ENCODE results near the gene BAHD1. TPM values are rescaled to one million over a fixed set of nuclear protein-coding genes. Genes with fewer than 3 reads are reported as not detected.
A peak's percentile ranks its signal among the peaks of the same experiment; 100 is the strongest.
"Not testable (repeated sequence)": the region's sequence is repeated elsewhere in the genome, so short reads cannot be mapped to it uniquely, and the experiment has no call there.

Gene BAHD1
- total RNA-seq, 1 donor from 2014 or later: 5.8 TPM

DNA sequence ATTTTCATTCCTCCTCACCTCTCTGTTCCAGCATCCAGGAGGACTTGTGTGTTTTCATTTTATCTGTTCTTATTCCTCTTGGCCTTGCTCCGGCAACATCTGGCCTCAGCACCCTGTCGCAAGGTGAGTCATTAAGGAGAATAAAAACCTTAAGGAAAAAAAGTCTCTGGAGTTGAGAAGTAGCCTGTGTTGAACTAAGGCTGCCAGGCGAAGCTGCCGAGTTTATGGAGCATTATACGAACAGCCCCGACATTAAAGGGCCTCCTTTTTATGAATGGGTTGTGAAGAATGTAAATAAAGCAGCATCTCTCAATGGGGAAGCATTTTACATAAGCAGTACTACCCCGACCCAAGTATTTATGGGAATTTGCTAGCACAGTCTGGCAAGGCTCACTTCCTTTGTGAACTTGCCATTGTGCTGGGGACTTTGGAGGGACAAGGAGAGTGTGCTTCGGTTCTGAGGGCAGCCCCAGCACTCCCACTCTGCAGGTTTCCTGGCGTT, 4.7 kb downstream of the BAHD1 start:
- DNase-seq (ENCODE audit: low spot score): peak; percentile 26

DNA sequence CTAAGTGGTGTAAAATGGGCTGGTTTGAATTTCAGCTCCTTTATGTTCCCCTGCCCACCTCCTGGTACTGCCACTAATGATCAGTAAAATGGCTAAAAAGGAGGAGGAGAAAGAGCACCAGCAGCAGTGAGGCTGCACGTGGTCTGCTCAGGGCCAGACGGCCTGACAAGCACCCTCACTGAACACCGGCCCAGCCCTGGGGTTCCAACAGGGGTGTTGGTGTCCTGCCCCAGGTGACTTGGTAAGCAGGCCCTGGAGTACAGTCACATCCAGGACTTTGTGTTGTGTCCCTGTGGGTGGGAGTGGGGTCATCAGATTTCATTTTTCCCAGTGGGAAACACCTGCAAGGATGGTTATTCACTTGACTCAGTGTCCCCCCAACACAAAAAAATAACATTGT, 5.4 kb downstream of the BAHD1 start:
- no peak for DNase-seq (ENCODE audit: low spot score)

DNA sequence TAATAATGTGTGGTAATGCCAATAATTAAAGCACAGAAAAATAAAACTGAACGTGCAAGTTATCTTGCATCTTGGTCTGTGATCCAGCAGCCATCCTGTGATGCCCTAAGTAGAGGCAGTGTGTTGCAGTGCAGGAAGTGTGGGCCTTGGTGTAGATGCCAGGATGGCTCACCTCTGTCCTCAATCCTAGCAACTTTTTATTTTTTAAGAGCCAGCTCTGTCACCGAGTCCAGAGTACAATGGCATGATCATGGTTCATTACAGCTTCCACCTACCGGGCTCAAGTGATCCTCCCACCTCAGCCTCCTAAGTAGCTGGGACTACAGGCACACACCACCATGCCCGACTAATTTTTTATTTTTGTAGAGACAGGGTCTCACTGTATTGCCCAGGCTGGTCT, 7.6 kb downstream of the BAHD1 start:
- no peak for DNase-seq (ENCODE audit: low spot score)

DNA sequence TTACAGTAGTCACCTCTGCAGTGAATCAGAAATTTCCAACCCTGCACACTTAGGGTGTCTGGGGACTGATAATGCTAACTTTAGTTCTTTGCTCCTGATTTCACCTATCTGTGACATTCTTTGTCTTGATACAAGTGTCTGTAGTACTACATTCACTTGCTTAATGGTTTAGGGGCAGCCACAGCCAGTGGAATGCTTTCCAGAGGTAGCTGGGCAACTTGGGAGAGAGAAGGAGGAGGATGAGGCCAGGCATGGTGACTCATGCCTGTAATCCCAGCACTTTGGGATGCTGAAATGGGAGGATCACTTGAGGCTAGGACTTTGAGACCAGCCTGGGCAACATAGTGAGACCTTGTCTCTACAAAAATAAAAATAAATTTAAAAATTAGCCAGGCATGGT, 8.5 kb downstream of the BAHD1 start:
- no peak for DNase-seq (ENCODE audit: low spot score)

DNA sequence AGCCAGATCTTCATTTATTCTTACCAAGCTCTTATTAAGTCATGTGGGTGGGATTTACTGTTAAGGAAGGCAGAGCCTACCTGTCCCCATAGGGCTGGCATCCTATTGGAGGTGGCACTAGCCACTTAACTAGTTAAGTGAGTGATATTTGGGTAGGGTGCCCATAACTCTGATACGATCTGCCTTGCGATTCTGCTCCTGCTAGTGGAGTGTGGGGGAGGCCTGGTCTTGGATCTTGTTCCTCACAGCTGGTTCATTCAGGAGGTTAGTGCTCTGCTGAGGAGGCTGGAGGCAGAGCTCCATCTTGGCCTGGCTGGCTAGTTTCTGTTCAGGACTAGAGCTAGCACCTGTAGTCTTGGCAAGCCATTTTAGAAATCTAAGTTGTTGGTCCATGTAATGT, 9.3 kb downstream of the BAHD1 start:
- DNase-seq (ENCODE audit: low spot score): no peak

DNA sequence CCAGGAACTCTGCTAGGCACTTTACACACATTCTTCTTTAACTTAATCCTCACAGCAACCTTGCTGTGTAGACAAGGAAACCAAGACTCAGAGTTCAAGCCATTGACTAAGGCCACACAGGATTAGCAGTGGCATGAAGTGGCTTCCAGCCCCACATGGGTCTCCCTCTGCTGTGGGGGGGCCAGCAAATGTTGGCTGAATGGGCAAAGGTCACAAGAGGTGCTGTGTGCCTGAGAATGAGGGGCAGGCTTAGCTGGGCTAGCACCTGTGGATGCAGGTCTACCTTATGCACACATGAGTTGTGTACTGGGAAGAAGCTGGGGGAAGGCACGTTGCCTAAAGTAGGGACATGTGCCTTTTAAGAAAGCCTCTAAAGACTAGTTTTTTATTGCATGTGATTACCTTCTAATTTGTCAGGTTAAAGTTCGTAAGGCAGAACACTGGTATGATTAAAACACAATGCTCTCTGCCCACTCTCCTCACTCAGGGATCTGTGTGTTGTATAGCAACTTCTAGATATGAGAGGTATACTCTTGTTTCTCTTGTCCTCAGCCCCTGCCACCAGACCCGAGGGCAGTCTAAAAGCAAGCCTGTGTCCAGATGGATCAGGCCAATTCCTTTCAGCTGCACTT, 10.9 kb downstream of the BAHD1 start:
- DNase-seq (ENCODE audit: low spot score): no peak

DNA sequence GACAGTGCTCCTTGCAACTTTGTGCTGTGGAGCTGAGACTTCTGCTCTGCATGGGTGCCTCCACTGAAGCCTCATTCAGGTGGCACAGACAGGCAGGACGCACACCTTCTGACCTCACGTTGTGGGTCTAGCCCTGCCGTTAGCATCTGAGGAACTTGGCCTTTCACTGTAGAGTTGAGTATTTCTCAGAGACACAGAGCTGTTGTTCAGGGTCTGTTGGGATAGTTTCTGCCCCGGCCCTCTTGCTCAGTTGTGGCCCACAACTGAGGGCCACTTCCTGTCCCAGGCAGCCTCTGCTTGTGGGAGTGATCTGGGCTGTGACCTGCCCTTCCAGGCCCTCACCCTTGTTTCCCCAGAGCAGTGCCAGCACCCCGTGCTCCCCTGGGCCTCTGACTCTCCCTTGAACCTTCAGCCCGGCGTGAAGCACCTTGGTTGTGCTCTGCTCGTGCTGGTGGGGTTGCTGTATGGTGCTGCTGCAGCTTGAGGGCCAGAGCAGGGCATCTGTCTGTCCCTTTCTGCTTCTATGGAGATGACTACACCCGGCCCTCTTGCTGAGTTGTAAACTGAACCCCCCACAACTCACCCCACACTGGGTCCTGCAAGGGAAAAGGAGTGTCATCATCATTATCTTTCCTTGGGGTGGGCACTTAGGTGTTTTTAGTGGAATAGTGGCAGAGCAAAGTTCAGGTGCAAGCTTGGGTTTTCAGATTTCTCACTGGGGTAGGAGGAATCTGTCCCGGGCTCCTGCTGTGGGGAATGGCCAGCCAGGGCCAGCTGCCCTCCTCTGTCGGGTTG, 11.7 kb downstream of the BAHD1 start:
- DNase-seq (ENCODE audit: low spot score): no peak

DNA sequence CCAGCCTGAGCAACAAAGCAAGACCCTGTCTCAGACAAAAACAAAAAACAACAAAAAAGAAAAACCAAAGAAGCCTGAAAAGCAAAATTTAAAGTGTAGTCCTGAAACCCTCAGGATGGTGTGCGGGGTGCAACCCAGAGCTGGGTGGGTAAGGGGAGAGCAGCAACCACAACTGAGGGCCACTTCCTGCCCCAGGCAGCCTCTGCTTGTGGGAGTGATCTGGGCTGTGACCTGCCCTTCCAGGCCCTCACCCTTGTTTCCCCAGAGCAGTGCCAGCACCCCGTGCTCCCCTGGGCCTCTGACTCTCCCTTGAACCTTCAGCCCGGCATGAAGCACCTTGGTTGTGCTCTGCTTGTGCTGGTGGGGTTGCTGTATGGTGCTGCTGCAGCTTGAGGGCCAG, 13.2 kb downstream of the BAHD1 start:
- not testable (repeated sequence) for DNase-seq (ENCODE audit: low spot score)

DNA sequence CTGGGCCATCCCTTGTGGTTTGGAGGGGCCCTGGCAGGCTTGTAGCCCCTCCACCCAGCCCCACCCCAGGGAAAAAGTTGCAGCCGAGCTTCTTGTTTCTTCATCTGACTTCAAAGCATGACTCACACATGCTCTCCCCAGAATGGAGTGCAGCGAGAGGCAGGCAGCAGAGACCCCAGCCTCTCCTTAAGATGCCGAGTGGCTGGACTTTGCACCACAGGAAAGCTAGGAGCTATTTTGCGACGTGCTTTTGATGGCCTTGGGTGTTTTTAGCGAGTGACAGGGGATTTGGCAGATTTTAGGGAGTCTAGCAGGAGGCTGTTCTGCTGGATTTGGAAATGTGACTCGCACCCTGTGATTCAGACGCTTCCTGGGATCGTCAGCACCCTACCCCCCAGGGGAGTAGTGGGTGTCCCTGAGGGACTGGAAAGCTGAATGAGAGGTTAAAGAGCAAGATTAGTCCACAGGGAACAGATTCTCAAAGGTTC, 14.2 kb downstream of the BAHD1 start:
- DNase-seq (ENCODE audit: low spot score): peak; percentile 25

DNA sequence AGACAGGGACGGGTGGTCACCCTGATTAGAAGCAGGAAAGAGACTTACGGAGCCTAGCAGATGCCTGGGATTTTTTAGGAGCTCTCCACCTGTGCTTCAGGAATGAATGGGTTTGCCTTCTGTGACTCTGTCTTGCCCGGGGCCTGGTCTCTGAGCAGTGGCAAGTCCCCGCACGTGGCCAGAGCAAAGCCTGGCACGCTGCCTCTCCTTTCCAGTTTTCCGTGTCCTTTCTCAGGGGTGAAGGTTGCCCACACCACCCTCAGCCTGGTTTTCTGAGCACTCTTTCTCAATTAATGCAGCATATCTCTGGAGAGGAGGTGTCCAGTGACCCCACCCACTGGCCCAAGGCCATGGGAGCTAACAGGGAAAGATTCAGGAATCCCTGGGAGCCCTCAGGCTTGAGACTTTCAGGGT, 15.6 kb downstream of the BAHD1 start:
- no peak for DNase-seq (ENCODE audit: low spot score)

DNA sequence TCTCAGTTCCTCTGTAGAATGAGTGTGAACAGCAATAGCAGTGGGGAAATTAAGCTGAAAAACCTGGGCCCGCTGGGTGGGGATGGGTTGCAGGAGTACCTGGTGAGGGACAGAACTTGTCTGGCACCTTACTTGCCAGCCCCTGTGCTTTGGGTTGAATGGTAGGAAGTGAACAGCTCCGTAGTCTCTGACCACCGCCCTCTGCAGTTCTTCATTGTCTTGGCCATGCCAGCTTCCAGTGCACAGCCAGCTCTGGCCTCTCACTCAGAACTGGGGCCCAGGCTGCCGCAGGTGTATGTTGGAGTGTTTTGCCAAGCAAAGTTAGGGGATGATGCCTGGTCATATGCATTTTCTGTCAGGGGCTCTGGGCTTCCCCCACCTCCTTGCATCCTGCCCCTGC, 16.0 kb downstream of the BAHD1 start:
- no peak for DNase-seq (ENCODE audit: low spot score)

DNA sequence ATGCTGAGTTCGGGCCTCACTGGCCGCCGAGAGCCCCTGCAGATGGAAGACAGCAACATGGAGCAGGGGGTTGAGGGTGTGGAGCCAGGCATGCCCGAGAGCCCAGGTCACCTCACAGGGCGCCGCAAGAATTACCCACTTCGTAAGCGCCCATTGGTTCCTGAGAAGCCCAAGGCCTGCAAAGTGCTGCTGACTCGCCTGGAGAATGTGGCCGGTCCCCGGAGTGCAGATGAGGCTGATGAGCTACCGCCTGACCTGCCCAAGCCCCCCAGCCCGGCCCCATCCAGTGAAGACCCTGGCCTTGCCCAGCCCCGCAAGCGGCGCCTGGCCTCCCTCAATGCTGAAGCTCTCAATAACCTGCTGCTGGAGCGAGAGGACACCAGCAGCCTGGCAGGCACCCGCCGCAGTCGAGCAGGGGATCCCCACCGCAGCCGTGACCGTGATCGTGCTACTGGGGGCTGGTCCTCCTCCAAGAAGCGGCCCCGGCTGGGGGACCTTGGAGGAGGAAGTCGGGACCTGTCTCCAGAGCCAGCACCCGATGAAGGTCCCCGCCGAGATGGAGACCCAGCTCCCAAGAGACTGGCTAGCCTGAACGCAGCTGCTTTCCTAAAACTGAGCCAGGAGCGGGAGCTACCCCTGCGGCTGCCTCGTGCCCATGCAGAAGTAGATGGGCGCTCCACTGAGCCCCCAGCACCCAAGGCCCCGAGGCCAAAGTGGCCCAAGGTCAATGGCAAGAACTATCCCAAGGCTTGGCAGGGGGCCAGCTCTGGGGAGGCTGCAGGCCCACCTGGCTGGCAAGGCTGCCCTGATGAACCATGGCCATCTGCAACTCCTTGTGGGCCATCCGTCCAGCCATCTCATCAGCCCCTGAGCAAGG, 18.0 kb downstream of the BAHD1 start:
- DNase-seq (ENCODE audit: low spot score): no peak

DNA sequence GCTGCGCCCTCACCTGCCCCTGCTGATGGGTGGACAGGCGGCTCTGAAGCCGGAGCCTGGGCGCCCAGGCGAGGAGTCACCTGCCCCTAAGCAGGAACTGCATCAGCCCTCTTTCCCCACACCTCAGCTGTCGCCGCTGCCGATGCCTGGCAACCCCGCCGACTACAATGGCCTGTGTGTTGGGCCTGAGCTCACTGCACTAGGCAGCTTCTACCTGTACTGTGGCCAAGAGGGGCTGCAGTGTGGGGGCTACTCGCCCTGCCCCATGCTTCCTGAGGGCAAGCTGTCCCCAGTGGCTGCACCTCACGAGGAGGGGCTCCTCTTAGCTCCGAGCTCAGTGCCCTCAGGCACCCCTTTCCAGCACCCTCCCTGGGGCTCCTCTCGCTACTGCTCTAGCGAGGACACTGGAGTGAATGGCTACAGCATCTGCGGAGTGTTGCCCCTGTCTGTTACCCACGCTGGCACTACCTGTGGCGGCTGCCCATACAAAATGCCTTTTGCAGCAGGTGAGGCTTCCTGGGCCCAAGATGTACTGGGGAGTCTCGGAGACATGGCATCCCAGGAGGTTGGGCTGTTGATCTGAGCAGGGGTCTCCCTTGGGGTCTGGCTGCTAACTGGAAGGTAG, 18.8 kb downstream of the BAHD1 start:
- no peak for DNase-seq (ENCODE audit: low spot score)

DNA sequence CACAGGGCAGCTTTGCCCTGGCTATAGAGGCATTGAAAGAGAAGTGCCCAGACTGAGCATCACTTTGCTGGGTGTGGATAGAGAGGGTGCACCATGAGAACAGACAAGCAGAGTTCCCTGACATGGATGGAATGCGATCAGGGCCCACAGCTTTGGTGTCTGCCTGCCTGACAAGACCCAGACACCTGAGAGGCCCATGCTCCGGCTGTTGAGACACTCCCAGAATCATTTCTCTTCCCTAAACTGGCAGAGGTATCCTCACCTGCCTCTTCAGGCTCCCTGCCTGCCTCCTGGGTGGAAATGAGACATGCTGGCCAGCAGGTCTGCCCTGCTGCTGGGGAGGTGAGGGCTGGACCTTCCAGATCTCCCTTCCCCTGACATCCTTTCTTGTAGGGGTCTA, 19.7 kb downstream of the BAHD1 start:
- DNase-seq (ENCODE audit: low spot score): peak; percentile 44

DNA sequence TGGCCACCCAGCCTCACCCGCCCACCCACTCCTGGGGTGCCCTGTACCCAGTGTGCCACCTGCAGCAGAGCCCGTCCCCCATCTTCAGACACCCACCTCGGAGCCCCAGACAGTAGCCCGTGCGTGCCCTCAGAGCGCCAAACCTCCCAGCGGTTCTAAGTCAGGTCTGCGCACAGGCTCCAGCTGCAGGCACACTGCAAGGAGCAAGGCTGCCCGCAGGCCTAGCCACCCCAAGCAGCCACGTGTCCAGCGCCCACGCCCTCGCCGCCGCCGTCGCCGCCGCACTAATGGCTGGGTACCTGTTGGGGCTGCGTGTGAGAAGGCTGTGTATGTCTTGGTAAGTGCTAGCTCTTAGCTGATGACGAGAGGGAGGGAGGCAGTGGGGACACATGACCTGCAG, 21.2 kb downstream of the BAHD1 start:
- no peak for DNase-seq (ENCODE audit: low spot score)

DNA sequence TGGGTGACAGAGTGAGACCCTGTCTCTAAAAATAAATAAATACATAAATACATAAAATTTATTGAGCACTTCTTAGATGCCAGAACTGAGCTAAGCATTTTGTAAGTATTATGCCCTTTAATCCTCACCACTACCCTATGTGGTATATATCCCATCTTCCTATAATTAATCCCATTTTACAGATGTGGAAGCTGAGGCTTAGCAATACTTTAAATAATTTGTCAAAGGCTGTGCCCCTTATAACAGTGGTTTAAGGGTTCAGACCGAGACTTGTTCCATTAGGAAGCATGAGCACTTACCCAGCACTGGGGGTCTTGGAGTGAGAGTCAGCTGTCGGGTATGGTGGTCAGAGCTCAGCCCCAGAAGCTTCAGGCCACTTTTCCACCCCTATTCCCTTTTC, 22.5 kb downstream of the BAHD1 start:
- no peak for DNase-seq (ENCODE audit: low spot score)

DNA sequence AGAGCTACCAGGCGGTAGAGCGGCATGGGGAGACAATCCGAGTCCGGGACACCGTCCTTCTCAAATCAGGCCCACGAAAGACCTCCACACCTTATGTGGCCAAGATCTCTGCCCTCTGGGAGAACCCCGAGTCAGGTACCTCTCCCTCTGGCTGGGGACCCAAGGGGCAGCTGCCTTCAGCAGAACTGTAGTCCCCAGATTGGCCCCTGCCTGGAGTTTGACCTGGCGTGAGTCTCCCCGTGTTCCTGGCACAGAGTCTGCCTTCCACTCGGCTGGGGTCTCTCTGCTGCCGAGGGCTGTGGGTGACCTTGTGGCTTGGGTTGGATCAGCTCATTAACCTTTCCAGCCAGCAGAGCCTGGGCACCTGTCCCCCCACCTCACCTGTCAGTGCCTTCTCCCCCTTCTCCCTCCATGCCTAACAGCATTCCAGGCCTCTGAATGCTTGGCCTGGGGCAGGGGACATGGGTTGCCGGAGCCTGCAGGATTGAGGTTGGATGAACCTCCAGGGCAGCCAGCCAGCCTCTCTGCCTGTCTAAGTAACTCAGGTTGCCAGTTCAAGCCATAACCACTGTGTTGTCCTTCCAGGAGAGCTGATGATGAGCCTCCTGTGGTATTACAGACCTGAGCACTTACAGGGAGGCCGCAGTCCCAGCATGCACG, 23.3 kb downstream of the BAHD1 start:
- no peak for DNase-seq (ENCODE audit: low spot score)

DNA sequence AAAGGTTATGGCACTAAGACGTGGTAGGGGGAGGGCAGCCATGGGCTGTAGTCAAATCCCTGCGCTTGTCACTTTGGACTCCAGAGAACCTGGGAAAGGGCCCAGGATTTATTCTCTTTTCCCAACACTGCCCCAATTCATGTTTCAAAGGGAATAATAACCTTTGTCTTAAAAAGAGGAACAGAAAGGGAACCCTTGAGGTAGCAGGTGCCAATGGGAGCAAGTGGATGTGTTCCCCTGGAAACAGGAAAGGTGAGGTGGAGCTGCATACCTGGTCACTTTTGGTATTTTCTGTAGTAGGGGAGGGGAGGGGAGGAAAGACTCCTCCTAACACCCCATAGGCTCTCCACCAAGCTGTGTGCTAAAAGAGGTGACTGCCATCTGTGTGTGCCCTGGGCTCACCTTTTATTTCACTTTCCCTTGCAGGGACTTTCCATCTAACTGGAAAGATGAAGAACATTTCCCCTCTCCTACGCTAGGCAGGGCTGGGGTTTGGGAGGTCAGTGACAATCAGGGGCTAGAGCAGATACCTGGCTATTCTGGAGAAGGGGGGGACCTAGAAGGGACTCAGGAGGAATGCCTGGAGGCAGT, 23.9 kb downstream of the BAHD1 start:
- DNase-seq (ENCODE audit: low spot score): no peak

DNA sequence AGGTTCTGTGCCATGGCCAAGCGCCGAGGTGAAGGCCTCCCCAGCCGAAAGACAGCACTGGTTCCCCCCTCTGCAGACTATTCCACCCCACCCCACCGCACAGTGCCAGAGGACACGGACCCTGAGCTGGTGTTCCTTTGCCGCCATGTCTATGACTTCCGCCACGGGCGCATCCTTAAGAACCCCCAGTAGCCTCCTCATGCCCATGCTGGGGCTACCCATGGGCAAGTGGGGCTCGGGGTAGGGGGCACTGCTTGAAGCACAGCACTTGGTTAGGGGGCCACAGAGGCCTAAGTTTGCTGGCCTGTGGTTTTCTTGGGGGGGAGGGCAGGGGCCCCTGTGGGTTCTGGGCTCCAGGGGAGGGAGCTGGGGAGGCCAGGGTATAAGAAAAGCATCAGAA, 25.2 kb downstream of the BAHD1 start:
- DNase-seq (ENCODE audit: low spot score): no peak

DNA sequence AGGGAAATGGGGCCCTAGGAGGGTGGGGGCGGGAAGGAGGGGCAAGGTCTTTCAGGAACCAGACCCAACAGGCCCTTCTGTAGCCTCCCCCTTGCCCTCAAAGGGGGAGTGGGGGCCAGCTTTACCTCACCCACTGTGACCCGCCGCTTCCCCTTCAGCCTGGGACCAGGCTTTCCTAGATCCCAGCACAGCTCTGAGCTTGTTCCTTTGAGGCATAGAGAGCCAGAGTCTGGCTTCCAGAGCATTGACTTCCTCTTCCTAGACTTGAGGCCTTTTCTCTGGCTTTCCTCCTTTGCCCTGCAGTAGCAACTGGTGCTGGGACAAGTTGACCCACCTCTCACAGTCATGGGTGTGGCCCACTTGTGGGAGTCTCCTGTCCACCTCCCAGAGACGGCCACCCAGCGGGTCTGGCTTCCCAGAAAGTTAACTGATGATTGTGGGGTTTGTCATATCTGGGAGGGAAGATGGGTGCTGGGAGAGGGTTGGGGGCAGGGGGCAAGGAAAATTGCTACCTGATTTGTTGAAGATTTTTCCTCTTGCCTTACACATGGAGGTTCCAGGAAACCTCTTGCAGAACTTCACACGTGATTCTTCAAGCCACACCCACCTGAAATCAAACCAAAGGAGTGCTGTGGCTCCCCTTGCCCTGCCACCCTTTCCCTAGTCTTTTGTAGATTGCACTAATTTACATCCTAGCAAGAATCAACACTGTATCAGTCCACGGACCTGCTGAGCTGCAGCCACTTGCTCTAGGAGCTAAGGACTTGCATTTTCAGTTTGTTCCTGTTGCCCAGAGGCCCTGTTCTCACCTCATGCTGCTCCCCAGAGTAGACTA, 25.9 kb downstream of the BAHD1 start:
- no peak for DNase-seq (ENCODE audit: low spot score)
